NCI-H446 treated with DMSO at 0.1 percent for 48 hours (cell line): ENCODE results near the gene PRDM15.

Experiments
- DNase-seq: peaks from one replicate; lab custom pipeline; 2025; lab: John Stamatoyannopoulos, UW

Gene PRDM15

DNA sequence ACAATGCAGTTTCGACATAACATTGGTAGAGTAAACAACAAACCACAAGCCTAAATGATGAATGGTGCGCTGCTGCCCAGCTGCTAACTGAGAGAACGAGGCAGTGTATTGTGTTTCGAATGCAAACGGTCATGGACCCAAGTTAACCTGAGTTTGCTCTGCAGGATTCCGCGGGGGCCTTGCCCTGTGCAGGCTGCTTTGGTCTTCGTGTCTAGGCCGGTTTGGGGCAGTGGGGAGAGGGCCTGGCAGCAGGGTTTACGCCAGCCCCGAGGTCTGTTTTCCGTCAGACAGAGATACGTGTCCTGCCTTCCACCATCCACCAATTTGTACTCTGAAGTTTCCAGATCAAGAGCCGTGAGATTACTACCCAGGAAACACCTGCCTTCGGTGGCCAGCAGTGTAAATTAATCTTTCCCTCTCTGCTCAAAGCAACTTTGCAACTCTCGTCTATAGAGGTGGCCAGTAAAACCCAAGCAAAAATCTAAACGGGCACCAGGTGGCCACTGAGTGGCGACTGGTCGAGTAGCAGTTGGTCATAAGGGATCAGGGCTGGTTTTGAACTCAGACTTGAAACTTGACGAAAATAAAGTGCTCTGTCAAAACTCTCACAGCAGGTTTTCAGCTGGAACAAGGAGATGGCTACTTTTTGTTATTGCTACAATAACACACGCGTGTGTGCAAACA lies 6.3 kb upstream of the PRDM15 start:
- no peak for DNase-seq

DNA sequence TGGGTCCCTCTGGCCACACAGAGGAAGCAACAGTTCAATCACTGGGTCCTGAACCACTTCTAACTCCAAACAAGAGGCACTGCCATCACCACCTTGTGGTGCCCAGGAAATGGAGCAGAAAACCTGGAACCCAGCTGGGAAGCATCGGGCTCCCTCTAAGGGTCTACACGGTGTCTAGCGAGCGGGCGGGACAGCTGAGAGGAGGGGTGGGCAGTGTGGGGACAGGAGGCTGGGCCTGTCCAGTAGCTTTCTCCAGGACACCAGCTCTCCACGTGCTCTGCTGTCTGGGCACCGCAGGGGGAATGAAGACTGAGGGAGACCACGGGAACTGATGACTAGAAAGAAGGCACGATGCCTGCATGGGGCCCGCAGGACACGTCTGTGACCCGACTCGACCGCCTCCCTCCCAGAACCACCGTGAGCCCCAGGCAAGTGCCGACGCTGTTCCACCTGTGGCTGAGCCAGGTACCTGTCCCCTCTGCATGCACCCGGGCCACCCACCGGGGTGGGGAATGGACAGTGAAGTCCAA lies 5.4 kb upstream of the PRDM15 start:
- DNase-seq: no peak

DNA sequence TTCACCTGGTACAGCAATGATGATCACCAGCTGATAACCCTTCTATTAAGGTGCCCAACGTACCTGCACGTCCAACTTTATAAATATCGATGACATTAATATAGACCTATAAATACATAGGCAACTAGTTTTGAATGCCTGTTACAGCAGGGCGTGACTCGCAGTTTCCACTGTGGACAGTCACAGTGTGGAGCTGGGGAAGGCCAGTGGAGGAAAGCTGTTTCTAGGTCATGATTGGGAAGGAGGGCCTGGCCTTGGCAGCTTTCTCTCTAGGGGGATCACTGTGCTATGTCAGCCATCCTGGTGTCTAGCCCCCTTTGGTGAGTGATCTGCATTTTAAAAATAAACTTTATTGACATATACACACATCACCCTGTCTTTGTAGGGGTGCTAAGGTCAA lies 4.4 kb upstream of the PRDM15 start:
- DNase-seq: no peak

DNA sequence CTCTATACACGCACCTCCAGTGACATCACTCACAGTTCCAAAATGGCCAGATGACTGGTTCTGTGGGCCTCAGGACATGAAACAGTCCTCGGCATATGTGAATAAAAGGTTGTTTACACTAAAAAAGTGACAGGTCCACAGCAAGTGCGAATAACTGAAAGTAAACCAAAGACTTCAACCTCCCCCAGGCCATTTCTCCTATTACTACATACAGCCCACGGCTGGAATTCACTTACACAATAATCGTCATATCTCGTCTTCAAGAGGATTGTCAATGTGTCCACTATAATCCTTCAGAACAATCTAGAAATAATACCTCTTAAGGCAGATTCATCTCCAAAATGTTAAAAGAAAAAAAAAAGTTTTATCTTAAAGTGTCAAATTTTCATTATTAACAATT lies 1.9 kb upstream of the PRDM15 start:
- DNase-seq: no peak

DNA sequence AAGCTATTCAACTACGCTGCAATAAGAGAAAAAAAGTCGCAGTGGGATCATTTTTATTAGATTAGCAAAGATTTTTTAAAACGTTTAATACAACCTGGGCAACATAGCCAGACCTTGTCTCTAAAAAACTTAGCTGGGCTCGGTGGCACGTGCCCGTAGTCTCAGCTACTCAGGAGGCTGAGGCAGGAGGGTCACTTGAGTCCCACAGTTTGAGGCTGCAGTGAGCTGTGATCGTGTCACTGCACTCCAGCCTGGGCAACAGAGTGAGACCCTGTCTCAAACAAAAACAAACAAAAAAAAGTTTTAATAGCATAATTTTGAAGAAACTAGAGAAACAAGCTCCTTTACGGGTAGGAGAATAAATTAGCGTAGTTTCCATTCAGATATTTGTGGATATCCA lies 1.0 kb upstream of the PRDM15 start:
- DNase-seq: no peak

DNA sequence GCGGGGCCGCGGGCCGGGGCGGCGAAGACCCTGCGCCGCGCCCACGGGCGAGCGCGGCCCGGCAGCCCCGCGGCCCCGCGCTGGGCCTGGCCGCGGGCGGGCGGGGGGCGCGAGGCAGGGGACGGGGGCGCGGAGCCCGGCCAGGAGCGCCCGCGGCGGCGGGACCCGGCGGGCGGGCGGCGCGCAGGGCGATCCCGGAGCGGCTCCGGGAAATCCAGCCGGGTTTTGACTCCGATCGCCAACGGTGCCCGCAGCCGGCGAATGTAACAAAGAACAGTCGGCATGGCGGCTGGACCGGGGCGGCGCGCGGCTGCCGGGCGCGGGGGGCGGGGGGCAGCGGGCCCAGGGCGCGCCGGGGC lies 334 bp downstream of the PRDM15 start:
- DNase-seq: peak; percentile 73

DNA sequence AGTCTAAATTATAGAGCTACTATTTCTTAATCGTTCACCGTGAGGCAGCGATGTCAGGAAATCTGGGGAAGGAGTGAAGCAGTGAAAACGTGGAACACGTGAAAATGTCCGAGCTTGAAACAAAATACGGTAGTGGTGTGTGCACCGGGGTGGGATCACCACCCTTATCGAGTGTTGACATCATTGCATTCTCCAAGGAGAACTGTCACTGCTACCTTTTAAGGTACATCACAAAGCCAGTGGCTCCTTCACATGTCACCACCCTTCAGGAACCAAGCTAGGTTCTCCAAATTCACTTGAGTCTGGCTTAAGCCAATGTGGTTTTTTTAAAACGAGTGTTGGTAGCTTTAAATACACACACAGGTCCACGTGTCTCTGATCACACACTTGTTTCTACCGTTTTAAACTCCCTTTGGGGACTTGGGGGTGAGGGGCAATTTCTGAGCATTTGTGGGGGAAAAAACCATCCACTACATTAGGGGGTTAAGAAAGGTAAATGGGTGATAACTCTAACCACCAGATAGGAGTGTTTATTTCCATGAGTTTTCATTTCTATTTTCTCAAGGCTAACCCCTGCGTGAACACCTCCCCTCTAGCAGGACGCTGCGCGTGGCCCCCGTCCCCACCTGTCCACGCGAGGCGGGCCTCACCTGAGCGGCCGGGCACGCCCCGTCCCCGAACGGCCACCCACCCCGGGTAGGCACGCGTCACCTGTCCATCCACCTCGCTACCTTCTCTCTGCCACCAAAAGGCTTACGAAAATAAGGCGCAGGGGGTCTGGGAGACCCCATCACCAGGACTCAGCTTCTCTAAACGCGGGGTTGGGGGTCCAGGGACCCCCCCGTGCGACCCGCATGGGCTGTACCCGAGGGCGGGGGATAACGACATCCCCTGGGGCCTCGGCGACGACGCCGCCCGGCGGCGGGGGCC lies 978 bp downstream of the PRDM15 start:
- DNase-seq: peak; percentile 24

DNA sequence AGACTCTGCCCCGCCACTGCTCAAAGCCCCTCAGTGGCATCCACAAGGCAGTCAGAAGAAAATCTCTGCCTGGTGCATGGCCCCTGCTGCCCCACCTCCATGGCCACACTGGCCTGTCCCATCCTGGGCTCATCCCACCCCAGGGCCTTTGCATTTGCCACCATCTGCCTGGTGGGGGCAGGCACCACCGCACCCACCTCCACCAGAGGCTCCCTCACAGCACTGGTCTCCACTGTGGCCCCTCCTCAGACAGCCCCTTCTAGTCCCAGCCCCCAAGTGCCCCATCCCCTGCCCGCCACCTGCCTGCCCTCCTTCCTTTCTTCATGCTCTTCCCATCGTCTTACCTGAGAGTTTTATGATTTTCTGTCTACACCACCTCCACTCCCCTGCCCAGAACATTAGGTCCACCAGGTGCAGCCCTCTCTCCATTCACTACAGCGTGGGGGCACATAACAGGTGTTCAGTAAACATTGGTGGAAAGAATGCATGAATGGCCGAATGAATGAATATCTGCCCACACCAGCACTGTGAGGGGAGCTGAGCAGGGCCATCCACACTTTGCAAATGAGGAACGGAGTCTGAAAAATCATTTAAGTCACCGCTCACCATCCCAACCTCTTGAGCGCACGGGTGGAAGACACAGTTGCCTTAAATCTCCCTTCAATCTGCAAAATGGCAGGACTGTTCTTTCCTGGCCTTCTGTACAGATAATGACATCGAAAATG lies 2.1 kb downstream of the PRDM15 start:
- no peak for DNase-seq

DNA sequence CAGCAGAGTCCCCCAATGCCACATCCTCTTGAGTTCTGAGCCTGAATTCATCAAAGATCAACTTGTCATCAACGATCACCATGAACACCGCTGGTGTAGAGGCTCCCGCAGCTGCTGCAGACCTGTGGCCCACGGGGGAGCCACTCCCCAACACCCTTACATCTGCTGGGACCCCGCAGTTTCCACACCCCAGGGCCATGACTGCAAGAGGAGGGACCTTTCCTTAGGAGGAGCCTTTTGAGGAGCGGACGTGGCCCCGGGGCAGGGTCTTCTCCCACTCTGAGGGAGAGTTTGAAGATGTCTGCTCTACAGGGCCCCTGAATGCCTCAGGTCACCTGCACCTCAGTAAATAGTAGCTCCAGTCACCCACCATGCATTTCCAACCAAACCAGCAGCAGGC lies 2.7 kb downstream of the PRDM15 start:
- no peak for DNase-seq

DNA sequence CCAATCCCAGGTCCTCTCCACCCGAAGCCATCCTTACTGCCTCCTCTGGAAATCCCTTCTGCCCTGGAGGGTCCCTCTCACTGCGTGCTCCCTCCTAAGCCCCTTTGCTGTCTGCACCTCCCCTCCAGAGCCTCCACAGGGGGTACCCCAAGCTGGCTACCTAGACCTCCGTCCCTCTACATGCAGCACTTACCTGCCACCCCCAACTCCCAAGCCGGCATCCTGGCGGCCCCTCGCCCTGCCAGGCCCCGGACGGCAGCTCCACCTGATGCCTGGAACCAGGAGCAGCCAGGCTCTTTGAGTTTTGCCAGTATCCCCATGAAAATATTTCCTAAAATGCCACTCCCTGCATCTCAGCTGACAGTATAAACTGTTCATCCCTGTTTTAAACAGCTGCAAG lies 4.1 kb downstream of the PRDM15 start:
- DNase-seq: no peak

DNA sequence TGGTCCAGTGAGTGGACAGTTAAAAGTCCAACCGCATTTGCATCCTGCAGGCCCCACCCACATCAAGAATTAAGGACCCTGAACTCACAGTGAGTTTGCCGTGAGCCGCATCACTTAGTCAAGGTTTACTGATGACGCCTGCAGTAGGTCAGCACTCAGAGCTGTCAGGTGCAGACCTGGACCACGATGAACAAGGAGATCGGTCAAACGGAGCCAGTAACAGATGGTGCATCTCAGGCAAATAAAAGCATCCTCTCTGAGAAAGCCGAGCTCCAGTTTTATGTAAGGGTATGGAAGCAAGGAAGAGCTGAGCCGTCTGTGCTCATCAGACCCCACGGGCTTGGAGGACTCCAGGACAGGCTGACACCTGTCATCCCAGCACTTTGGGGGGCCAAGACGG lies 4.5 kb downstream of the PRDM15 start:
- no peak for DNase-seq

DNA sequence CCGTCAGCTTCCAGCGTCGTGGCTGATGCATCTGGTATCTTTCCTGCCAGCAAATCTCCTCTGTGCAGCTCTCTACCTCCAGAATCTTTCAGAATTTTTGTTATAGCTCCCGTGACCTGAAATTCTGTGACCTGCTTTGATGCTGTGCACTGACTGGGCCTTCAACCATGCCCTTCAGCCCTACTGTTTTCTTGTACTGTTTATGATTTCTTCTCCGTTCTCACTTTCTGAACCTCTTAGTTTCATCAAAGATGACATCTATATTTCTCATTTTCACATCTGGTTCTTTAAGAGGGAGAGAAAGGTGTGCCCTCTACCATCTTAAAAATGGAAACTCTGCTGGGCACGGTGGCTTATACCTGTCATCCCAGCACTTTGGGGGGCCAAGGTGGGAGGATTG lies 5.7 kb downstream of the PRDM15 start:
- DNase-seq: no peak

DNA sequence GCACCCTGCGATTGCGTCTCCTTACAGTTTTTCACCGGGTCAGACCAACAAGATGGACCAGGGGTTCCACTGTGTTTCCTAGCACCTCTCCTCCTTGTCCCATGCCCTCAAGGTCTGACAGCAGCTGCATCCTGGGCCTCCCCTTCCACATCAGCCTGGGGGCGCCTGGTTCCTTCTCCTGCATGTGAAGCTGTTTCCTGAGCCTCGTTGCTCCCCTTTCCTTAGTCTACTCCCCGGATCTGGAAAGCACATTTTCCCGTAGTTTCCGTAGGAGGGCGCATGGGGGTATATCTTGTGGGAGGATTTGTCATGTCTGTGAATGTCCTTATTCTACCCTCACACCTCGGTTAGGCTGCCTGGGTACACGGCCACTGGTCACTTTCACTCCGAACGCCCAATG lies 6.1 kb downstream of the PRDM15 start:
- DNase-seq: no peak

DNA sequence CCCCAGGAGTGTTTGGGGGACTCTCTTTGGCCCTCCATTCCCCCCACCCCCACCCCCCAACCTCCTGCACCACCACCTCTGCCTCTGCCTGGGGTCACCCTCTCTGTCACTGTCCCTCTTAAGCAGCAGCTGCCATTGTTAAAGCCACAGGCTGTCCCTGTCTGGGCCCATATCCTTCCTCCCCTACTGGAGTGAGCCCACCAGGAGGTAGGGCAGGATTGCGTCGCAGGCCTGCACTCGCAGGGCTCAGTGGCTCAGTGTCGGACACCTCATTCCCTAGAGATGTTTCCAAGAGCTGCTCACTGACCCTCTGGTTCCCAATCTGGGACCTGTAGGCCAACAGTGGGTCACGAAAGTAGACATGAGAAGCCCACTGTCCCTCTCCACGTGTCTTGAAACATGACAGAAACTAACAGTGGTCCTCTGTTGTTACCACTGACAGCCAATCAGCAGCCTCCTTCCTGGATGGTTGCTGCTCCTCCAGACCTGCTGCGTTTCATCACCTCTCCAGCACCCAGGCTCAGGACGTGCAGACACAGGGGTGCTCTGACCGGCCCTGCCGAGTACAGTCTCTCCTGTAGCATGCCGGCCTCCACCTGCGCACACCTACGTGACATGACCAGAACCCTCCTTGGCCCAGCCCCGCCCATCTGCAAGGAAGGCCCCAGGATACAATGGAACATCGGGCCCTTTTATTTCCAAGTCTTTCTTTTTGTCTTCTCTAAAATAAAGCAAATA lies 7.7 kb downstream of the PRDM15 start:
- no peak for DNase-seq

DNA sequence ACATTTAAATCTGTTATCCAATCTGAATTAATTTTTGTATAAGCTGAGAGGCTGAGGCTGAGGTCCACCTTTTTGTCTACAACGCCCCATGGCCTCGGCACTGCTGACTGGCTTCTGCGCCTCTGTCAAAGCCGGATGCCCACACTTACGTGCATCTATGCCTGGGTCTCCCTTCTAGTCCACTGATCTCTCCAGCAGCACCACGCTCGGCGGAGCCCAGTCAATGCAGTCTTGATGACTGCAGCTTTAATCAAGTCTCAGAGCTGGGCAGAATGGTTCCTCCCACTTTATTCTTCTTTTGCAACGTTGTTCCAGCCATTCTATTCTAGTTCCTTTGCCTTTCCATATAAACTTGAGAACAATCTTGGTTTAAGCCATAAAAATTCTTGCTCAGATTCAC lies 9.4 kb downstream of the PRDM15 start:
- no peak for DNase-seq

DNA sequence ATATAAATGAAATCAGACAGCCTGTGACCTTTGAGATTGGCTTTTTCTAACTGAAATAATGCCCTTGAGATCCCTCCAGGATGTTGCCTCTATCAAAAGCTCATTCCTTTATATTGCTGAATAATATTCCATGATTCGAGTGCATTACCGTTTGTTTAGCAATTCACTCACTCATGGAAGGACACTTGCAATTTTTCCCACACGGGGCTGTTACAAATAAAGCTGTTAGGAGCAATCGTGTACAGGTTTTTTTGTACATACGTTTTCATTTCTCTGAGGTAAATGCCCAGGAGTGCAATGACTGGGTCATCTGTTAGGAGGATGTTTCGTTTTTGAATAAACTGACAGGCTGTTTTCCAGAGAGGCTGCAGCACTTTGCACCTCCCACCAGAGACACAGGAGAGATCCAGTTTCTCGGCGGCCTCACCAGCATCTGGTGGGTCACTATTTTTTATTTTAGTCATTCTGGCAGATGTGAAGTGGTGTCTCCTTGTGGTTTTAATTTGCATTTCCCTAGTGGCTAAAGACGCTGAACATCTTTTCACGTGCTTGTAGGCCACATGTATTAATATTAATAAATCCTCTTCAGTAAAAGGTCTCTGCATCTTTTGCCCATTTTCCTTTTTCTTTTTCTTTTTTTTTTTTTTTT lies 11.0 kb downstream of the PRDM15 start:
- DNase-seq: no peak

DNA sequence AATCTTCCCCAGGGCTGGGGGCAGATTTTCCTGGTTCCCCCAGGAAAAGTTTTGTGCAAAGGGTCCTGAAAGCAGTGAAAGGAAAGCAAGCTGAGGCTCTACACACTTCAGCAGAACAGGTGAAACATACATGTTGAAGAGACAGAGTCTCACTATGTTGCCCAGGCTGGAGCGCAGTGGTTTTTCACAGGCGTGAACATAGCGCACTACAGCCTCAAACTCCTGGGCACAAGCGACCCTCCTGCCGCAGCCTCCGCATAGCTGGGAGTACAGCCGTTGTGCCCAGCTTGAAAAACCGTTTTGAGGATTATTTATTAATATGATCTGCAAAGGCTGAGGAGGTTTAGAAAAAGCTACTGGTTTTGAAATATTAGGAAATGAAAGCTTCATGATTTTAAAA lies 11.8 kb downstream of the PRDM15 start:
- DNase-seq: no peak

DNA sequence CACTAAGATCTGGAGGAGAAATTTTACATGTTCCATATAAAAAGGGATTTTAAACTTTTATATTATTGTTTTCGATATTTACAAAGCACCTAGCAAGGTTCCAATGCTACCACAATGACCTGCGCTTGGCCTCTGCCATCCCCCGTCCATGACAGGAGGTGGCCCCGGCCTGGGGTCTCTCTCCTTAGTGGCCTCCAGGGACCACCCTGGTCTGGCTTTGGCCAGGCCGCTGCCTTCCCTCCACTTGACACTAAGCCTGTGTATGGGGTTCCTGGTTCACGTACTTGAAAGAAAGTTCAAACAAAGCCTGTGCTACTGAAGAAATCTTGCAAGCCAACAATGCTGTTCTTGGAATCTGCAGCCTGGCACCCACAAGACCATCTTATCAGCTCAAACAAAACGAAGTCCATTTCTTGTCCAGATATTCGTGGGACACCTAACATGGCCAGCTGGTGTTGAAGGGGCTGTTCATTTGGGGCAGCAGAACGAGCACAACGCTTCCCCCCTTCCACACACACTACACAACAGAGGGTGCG lies 12.8 kb downstream of the PRDM15 start:
- DNase-seq: no peak

DNA sequence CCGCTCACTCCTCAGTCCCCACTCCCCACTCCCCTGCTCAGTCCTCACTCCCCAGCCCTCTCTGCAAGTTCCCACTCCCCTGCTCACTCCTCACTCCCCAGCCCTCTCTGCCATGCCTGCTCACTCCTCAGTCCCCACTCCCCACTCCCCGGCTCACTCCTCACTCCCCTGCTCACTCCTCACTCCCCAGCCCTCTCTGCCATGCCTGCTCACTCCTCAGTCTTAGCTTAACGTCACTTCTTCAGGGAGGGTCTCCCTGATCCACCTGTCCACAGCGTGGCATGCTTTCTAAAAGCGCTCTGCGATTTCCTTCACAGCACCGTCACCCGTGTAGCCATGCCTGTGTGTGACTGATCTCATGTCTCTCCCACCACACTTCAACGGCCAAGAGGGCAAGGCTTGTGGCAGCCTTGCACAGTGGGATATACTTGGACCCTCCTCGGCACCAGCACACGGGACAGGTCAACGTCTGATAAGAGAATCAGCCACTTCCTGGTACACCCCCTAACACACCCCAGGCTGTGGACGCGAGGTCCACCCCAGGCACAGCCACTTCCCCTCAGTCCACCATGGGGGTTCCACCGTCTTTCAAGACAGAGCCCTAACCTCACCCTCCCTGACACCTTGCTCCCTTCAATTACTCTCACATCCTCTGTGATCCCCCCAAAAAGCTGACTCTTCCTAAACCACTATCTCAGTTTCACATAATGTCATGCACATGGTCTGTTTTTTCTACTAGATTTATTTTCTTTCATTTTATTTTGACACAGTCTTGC lies 14.0 kb downstream of the PRDM15 start:
- DNase-seq: no peak

DNA sequence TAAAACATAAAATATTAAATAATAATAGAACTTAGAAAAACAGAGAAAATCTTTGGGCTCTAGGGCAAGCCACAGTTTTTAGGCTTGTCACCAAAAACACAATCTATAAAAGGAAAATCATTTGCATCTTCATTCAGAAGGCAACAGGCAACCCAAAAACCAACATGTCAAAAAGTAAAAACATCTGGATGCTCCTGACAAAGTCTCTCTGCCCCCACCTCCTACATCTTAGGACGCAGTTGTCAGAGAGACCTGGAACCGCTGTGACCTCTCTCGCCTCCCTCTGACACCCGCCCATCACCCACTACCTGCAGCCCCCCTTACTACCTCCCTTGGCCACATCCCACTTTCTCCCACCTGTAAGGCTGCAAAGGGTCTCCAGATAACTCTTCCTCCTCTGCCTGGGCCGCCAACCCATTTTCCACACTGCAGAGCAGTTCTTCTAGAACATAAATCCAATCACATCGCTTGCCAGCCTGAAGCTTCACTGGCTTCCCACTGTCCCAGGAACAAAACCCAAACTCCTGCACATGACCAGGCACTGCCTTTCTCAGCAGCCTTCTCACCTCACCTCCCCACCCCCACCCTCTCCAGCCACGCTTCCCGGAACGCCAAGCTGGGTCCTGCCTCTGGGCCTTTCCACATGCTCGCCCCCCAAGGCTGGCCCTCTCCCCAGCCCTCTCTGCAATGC lies 14.7 kb downstream of the PRDM15 start:
- DNase-seq: no peak
